Activated gamma-delta T cell (primary cell): ENCODE results near the gene CYBA.
"Not testable (repeated sequence)": the region's sequence is repeated elsewhere in the genome, so short reads cannot be mapped to it uniquely, and the experiment has no call there.

Experiments
- DNase-seq: peaks from one replicate; lab custom pipeline; 2025; lab: John Stamatoyannopoulos, UW

CYBA gene

DNA sequence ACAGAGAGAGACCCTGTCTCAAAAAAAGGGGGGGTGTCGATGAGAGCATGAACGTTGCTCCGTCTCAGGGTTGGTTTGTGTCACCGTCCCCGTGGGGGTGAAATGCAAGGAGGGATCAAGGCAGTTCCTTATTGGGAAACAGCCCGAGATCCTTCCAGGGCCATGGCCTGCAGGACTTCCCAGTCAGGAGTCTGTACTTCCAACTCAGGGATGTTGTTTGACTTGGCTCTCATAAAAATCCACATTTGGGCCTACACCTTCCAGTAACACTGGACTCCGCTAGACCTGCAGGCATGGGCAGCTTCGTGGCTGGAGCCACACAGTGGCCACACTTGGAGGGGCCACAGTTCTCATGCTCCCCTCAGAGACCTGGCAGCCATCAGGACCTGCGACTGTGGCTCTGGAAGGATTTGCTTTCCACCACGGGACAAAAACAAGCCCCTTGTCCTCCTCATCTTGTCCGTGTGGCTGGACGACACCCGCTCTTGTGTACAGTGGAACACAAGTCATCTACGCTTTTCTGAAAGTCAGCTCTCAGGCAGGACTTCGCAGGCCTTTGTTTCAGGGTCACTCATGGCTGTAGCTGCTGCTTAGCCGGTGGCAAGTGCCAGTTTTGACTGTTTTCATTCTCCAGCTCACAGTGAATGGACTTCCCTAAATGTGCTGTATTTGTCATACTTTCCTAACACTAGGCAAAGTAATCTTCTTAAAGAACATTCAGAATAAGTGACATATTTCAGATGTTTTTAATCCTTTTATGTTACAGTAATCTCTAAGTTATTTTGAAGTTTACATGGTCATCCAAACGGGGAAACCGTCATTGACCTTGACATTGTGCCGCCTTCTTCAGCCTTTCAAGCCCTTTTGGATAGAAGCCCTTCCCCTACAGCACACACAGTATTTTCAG lies 36.7 kb downstream of the CYBA start:
- no peak for DNase-seq

DNA sequence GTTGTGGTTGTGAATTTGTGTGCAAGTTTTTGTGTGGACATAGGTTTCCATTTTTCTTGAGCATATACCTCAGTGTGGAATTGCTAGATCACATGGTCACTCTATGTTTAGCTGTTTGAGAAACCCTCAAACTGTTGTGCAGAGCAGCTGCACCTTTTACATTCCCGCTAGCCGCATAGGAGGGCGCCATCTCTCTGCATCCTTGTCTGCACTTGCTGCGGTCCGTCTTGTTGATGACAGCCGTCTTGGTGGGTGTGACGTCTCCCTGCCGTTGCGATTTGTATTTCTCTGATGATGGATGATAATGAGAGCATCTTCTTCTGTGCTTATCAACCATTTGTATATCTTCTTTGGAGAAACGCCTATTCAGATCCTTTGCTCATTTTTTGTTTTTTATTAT lies 37.6 kb downstream of the CYBA start:
- no peak for DNase-seq

DNA sequence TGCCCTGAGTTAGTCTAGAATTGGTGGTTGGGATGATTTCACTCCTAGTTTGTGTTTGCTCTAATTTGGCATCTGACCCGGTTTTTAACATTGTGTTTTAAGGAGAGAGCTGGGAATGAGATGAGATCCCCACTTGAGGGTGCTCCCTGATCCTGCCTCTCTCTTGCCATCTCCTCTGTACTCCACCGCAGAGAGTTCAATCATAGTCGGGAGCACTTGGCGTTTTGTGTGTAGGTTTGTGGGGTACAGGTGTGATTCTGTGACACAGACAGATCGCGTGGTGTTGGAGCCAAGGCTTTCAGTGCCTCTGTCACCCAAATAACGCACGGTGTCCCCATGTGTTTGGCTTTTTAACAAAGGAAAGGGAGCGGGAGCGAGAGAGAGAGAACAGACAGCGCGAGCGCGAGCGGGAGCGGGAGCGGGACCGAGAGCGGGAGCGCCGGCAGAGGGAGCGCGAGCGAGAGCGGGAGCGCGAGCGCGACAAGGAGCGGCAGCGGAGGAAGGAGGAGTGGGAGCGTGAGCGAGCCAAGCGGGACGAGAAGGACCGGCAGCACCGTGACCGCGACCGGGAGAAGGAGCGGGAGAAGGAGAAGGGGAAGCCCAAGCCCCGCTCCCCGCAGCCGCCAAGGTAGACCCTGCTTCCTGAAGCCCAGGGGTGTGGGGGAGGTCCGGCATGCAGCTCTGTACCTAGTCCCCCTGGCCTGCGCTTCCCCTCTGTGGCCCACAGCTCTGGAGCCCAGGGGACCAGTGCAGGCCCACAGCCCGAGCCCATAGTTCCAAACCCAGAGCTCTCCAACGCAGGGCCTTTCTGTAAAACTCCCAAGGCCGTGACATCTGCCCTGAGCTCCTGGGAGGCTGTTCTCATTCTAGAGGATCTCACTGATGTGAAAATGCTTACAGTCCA lies 39.7 kb downstream of the CYBA start:
- no peak for DNase-seq

DNA sequence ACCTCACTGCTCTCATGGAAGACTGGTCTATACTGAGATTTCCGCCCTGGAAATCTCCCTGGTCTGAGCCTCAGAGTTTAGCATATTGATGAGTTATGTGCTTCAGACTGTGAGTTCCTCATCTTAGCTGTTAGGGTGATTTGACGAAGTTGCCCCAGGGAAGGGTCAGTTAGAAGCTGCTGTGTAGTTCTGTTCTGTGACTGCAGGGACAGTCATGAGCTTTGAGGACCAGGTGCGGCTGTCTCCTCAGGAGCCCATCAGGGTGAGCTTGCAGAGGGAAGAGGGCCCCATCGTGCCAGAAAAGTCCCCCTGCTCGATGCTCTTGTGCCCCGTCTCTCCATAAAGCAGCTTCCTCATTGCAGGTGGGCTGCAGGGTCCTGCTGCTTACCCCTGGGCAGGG lies 40.8 kb downstream of the CYBA start:
- DNase-seq: no peak

DNA sequence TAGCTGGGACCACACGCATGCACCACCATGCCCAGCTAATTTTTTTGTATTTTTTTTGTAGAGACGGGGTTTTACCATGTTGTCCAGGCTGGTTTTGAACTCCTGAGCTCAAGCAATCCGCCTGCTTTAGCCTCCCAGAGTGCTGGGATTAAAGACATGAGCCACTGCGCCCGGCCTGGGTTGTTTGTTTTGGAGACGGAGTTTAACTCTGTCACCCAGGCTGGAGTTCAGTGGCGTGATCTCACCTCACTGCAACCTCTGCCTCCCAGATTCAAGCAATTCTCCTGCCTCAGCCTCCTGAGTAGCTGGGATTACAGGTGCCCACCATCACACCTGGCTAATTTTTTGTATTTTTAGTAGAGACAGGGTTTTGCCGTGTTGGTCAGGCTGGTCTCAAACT lies 41.4 kb downstream of the CYBA start:
- DNase-seq: not testable (repeated sequence)

DNA sequence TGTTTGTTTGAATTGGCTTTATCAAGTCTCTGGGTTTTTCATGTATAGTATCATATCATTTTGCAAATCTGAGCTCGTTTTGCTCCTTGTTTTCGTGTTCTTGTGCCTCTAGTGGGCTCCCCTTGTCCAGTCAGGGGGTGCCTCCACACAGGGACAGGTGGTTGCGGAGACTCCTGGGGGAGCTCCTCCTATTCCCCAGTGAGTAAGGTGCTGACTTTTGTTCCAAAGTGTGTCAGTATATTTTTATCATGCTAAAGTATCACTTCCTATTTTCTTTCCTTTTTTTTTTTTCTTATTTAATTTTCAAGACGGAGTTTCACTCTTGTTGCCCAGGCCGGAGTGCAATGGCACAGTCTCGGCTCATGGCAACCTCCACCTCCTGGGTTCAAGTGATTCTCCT lies 42.8 kb downstream of the CYBA start:
- no peak for DNase-seq

DNA sequence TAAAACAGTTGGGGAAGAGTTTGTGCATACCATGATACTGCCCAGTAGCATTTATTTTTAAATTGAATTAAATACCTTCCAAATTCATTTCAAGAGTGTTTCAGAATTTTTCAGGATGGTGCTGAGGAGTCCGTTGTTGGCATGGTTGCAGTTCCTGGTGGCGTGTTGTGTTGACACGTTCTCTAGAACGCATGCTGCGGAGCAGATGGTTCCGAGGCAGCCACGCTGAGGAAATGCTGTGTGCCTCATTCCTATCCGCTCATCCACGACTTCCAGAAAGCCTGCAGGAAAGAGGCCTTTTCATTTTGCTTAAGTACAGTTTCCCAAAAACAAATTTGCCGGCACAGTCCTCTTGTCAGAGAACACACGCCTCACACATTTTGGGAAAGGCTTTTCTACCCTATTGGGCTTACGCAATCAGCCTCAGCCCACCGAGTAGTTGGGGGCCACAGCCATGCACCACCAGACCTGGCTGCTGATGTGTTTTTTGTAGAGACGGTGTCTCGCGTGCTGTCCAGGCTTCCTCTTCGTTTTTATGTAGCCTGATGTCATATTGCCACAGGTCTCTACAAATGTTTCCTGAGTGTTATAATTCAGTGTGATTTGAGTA lies 44.6 kb downstream of the CYBA start:
- no peak for DNase-seq

DNA sequence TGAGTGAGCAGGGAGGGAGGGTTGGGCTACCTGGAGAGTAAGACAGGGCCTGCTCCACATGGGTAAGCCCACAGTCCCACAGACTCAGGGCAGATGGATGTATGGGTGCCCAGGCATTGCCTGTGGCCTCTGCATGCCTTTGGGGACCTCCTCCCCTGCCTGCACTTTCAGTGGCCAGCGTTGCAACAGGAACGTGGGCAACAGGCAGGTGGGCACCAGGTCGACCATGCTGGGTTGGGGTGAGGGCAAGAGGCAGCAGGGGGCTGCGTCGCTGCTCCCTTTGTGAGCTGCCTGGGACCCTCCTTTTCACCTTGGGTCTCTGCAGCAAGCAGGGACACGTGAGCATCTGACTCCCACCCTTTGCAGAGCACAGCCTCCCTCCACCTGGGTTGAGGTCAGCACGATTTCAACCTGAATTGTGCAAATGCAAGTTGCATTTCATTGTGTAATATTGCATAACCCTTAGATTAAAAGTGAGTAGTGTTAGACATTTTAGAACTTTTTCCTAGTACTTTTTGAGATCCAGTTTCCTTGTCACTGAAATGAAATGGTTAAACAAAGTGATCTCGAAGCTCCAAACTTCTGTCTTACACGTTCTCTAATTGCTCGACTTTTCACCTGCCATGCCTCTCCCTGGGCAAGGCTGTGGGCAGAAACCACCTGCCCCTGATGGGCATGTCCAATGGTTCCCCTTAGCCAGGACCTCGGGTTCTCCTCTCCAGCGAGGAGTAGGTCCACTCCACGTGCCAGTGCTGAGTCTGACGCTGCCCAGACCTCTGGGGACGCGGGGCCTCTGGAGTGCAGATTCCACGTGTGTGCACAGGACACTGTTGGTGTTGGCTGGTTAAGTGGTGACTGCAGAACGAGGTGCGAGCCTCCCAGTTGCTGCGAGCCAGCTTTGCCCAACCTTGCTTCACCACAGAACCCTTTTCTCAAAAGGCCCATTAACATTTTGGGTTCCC lies 45.4 kb downstream of the CYBA start:
- DNase-seq: no peak

DNA sequence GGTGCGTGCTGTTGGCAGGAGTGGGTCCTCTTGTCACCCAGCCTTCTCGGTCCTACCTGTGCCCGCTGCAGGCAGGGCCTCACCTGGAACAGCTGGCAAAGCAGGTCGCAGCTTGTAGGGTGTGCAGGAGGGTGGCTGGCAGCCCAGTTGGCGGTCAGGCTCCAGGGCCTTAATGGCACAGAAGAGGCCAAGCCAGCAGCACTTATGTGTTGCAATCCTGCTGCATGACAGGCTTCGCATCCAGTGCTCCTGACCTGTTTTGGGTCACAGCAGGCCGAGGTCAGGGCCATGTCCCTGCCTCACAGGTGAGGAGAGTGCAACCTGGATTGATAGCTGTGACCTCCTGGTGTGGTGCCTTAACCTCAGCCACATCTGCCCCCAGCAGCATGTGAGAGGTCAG lies 48.8 kb downstream of the CYBA start:
- DNase-seq: no peak

DNA sequence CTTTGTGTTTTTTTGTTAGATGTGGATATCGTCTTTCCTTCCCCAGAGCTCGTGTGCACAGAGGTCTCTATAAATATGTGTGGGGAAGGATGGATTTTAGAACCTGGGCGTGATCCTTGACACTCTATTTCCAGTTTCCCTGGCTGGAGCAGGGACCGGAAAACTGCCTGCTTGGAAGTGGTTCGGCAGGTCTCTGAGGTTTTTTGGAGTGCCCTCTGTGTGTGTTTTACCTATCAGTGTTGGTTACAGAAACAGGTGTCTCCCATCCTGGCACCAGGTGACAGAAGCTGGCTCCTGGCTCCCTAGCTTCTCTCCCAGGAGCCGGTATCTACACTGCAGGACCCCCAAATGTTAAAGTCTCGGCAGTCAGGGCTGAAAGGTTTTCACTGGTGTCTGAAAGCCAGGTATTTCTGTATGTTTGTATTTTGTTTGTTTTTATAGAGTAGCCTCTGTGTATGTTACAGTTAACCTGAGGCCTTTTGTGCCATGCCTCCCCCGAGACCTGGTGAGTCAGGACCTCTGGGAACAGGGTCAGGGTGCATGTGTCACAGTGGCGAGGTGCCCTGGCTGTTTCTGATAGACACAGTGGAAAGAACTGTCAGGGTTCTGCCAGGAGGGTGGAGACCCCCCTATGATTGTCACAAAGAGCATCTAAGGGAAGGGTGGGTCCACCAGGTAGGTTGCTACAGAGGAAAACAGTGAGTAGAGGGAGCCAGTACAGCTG lies 49.4 kb downstream of the CYBA start:
- DNase-seq: no peak

DNA sequence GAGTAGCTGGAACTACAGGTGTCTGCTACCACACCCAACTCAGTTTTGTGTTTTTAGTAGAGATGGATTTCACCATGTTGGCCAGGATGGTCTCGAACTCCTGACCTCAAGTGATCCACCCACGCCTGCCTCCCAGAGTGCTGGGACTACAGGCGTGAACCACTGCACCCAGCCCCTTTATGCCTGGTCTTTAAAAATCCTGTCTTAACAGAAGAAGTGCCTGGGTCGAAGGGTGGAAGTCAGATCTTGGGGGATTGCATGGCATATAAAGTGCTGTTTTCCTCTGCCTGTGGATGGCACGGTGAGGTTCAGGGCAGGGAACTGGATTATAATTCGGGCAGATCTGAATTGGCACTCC lies 50.3 kb downstream of the CYBA start:
- no peak for DNase-seq

DNA sequence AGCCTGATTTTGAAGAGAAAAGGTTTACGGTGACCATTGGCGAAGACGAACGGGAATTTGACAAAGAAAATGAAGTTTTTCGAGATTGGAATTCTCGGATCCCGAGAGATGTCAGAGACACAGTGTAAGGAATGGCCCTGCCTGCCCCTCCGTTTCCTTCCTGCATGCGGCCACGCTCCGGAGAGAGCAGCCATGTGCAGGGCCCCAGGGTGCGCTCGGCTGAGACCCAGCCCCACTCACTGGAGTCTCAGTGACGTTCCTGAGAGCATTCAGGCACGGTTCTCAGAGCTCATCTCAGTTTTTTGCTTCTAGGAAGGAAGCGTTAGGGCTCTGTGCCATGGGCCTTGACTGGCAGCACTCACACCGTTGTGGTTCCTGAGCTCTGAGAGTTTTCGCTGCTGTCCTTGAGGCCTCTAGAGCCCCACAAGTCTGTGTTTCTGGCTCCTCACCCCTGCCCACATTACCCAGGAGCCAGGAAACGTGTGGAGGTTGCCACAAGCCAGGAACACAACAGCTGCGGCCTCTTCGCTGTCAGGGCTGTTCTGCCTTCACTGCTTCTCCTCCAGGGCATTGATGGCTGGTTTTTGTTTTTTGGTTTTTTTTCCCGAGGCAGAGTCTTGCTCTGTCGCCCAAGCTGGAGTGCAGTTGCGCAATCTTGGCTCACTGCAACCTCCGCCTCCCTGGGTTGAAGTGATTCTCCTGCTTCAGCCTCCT lies 50.9 kb downstream of the CYBA start:
- DNase-seq: no peak

DNA sequence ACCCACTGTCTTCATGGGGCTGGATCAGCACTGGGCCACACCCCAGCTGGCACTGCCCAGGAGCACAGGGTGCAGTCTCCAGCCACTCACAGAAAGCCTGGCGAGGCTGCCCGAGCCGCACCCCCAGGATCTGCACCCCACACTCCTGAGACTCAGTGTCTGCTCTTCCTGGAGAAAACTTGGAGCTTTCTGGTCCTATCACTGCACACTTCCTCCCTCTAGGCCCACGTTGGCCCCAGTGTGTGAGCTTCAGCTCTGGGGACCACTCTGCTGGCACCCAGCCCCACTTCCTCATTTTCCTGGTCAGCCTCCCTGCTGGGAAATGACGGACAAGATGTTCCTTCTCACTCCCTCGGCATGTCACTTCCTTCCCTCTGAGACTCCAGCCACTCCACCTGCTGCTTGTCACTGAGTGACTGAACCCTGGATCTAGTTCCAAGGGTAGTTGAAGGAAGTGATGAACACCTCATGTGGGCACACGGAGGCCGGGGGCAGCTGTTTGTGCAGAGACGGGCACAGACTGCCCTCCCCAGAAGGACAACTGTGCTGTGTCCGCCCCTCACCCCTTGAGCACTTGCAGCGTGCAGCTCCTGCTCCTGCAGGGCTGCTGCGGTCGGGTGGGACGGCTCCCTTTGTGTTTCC lies 51.6 kb downstream of the CYBA start:
- DNase-seq: no peak

DNA sequence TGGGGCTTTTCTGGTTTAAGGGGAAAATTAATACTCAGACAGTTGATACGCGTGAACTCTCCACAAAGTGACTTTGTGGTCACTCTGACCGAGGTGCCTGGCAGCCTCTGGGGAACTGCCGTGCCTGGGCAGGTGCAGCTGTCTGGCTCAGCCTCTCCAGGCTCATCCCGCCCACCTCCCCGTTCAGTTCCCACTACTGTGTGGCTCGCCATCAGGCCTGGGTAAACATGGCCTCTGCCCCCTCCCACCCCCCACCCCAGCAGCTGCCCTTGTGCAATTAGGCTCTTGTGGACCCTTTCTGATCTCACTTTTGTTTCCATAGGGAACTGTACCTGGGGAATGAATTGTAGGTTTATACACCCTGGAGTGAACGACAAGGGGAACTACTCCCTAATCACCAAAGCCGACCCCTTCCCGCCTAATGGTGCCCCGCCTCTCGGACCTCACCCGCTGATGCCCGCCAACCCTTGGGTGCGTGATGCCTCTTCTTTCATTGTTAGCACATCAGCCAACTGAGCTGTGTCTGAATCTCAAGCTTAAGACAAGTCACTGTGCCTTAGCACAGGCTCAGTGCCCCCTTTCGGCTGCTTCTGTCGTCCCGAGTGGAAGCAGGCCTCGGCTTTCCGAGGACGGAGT lies 52.9 kb downstream of the CYBA start:
- DNase-seq: no peak

DNA sequence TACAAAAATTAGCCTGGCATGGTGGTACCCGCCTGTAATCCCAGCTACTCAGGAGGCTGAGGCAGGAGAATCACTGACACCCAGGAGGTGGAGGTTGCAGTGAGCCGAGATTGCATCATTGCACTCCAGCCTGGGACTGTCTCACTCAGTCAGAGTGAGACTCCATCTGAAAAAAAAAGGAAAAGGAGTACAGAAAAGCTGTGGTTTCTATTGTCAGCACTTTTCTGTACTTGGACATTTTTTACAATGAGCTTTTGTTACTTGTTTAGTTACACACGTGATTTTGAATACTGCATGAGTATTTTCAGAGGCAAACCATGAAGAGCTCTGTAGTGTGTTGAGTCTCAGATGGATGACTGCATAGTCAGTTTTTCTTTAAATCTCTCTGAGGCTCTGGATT lies 54.4 kb downstream of the CYBA start:
- no peak for DNase-seq

DNA sequence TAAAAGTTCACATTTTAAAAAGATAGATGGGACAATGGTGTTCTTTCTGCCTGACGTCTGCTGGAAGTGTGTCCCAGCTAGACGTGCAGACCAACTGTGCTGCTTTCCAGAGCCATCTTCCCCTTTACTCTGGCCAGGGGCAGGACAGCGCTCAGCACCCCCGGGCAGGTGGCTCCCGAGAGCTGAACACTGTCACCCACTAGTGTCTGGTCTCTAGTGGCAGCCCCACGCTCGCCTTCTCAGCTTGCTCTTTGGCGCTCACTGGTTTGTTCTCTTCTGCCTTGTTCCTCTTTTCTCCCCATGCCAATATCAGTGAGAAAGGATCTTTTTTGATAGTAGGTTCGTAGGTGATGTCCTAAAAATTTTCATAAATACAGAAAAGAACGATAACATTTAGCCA lies 54.9 kb downstream of the CYBA start:
- DNase-seq: no peak

DNA sequence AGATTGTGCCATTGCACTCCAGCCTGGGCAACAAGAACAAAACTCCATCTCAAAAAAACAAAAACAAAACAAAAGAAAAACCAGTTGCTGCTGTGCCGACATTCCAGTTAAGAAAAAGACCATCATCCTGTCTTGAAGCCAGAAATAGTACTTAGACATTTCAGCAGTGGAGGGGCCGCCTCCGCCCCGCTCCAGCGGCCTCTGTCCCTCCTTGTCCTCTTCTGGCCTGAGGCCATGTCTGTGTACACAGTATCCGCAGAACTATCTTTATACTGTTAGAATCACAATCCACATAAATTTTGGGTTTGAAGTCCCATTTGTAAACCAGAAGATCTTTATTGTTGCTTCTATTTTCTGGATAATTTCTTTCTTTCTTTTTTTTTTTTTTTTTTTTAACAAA lies 55.8 kb downstream of the CYBA start:
- no peak for DNase-seq

DNA sequence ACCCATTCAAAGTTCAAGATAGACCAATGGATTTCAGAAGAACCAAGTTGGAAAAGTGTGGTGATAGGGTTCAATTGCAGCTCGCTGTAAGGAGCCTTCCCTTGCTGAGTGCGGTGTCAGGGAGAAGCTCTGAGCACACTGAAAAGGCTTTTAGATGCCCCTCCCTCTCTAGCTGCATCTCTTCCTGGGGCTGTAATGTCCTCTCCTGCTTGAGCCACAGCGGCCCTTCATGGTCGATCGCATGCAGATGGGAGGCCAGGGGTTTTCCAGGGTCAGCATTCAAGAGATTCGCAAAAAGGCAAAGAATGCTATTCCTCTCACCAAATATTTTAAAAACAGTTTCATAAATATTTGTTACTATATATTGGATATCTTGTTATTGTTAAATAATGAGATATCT lies 56.9 kb downstream of the CYBA start:
- DNase-seq: no peak

DNA sequence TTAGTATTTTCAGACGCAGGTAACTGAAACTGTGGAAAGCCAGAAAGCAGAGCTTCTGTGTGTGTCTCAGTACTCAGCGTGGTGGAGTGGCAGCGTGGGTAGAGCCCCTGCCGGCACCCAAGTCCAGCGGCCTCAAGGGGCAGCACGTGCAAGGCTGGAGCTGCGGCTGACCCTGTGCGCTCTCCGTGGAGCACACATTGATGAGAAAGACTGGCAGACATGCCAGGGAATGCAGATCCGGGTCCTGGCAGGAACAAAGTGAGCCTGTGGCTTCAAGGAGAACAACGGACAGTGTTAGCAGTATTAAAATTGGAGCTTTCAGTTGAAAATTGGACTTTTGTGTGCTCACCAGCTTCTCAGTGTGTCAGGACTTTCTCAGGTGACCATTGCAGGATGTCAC lies 57.4 kb downstream of the CYBA start:
- no peak for DNase-seq
